ENCODE measurements around the gene KIAA0930.

KIAA0930 gene

DNA sequence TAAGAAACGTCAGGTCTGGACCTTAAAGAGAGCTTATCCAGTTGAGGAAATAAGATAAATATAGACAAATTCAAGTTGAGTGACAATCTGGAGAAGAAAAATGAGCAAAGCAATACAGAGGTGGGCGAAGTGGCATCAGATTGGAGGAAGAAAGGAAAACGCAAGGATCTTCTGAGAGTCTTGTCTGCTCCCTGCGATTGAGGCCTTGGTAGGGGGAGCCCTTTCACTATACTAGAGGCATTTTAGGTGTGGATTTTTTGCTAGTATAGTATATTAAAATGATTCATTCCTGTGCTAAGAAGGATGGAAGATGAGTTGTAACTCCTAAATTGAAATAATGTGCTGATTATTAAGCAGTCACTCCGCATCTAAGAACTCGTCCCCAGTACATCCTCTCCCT is 68.9 kb downstream of the KIAA0930 start:
- DNase-seq (ENCODE audit: low read depth, low spot score), result no peak
- TF ChIP-seq, protein P1, sequence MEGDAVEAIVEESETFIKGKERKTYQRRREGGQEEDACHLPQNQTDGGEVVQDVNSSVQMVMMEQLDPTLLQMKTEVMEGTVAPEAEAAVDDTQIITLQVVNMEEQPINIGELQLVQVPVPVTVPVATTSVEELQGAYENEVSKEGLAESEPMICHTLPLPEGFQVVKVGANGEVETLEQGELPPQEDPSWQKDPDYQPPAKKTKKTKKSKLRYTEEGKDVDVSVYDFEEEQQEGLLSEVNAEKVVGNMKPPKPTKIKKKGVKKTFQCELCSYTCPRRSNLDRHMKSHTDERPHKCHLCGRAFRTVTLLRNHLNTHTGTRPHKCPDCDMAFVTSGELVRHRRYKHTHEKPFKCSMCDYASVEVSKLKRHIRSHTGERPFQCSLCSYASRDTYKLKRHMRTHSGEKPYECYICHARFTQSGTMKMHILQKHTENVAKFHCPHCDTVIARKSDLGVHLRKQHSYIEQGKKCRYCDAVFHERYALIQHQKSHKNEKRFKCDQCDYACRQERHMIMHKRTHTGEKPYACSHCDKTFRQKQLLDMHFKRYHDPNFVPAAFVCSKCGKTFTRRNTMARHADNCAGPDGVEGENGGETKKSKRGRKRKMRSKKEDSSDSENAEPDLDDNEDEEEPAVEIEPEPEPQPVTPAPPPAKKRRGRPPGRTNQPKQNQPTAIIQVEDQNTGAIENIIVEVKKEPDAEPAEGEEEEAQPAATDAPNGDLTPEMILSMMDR (IDR thresholded peaks at IDR 0.05; ENCODE audit: insufficient read depth, low read length, missing control alignments), result no peak
- POLR2A ChIA-PET, result interaction anchor here (0.9 kb wide), 1 partner anchor 9 kb away, joined by 3 read pairs; no protein-coding TSS in a partner anchor
- no peak overlapping the region for H3K4me3 ChIP-seq (ENCODE audit: low read depth, low read length)
- CTCF ChIA-PET, result interaction anchor here (0.7 to 1.2 kb wide), 3 partner anchors 12 to 71 kb away, joined by 3 read pairs; no protein-coding TSS in a partner anchor

DNA sequence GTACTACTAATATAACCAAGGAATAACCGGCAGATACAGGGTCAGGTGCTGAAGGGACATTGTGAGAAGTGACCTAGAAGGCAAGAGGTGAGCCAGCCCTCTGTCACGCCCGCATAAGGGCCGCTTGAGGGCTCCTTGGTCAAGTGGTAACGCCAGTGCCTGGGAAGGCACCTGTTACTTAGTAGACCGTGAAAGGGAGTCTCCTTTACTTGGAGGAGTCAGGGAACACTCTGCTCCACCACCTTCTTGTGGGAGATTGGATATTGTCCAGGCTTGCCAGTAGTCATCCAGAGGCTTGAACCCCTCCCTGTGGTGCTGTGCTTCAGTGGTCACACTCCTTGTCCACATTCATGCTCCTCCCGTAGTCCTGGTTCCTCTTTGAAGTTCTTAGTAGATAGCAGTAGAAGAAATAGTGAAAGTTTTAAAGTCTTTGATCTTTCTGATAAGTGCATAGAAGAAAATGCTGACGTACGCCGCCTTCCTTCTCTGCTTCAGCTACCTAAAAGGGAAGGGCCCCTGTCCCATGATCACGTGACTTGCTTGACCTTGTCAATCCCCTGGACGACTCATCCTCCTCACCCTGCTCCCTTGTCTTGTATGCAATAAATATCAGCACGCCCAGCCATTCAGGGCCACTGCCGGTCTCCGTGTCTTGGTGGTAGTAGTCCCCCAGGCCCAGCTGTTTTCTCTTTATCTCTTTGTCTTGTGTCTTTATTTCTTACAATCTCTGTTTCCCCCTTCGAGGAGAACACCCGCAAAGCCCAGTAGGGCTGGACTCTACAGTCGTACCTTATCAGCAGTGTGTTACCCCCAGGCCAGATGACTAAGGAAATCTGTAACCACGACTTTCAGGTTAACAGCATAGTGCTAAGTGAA is 70.9 kb downstream of the KIAA0930 start:
- CTCF ChIA-PET, result no interaction called here
- DNase-seq (ENCODE audit: low read depth, low spot score), result no peak
- H3K4me3 ChIP-seq (ENCODE audit: low read depth, low read length), result no peak overlapping the region
- POLR2A ChIA-PET, result no interaction called here
- TF ChIP-seq, protein P1 (IDR thresholded peaks at IDR 0.05; ENCODE audit: insufficient read depth, low read length, missing control alignments), result no peak

- ChIA-PET CTCF (interaction anchor here (1.0 to 1.7 kb wide), 4 partner anchors 9 to 66 kb away, joined by 3 to 7 read pairs (median 4); no protein-coding TSS in a partner anchor), POLR2A (no interaction called here)
- no peak for DNase-seq (ENCODE audit: low read depth, low spot score)
- TF ChIP-seq, protein P1 (IDR thresholded peaks at IDR 0.05; ENCODE audit: insufficient read depth, low read length, missing control alignments), result no peak
- H3K4me3 ChIP-seq (ENCODE audit: low read depth, low read length), result no peak overlapping the region
These were observed 73.8 kb downstream of the KIAA0930 start for GRCh38 chr22:45166932-45167331.

DNA sequence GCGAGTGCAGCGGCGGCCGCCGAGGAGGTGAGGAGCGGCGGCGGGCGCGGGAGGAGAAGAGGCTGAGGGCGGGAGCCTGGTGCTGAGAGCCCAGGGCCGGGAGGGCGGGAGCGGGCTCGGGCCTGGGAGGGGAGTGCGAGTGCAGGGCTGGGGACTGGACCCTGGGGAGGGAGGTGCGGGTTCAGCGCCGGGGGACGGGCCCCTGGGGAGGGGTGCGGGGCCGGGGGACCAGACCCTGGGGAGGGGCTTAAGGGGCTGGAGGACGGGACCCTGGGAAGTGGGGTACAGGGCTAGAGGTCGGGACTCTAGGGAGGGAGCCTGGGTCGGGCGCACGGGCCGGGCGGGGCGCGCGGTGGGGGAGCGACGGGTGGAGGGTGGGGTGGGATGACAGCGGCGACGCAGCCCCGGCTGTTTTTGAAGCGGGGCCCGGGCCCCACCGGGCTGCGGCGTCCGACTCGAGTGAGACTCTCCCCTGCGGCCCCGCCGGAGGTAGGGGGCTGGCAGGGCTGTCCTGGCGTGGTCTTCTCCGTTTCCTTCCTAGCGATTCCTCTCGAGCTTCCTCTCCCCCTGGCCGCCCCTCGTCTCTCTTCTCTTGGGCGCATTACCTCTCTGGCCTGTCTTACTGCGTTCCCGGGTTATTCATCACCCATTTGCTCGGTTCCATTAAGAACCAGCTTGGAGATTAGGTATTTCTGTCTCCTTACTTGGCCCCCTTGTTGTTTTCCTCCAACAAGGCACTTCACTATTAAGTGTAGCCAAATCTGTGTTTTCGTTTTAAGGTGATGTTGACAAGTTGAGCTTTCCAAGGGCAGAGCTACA is 76.2 kb downstream of the KIAA0930 start:
- peak overlapping the region; percentile 69 for H3K4me3 ChIP-seq (ENCODE audit: low read depth, low read length)
- DNase-seq (ENCODE audit: low read depth, low spot score), result no peak
- TF ChIP-seq, protein P1 (IDR thresholded peaks at IDR 0.05; ENCODE audit: insufficient read depth, low read length, missing control alignments), result no peak
- ChIA-PET CTCF (interaction anchor here (0.7 to 1.7 kb wide), 6 partner anchors 11 to 390 kb away, joined by 3 to 8 read pairs (median 4); no protein-coding TSS in a partner anchor), POLR2A (interaction anchor here (0.7 to 1.2 kb wide), 6 partner anchors 15 to 81 kb away, joined by 3 to 4 read pairs (median 3); no protein-coding TSS in a partner anchor)

- POLR2A ChIA-PET, result interaction anchor here (0.5 to 1.2 kb wide), 10 partner anchors 8 to 390 kb away, joined by 3 to 5 read pairs (median 3); no protein-coding TSS in a partner anchor
- TF ChIP-seq, protein P1 (IDR thresholded peaks at IDR 0.05; ENCODE audit: insufficient read depth, low read length, missing control alignments), result peak; percentile 15
- DNase-seq (ENCODE audit: low read depth, low spot score), result peak; percentile 73
- H3K4me3 ChIP-seq (ENCODE audit: low read depth, low read length), result peak within 1 kb of the TSS; percentile 84
- CTCF ChIA-PET, result interaction anchor here (0.6 to 1.7 kb wide), 4 partner anchors 10 to 62 kb away, joined by 3 to 8 read pairs (median 4); no protein-coding TSS in a partner anchor
These were observed 77.0 kb downstream of the KIAA0930 start, which contains the start of gene NUP50 for GRCh38 chr22:45163451-45164269. Gene NUP50 (plus strand): TSS chr22:45163925. CDS start chr22:45168178, 4,253 bp downstream.
